Activated CD8-positive, alpha-beta memory T cell treated with anti-CD3 and anti-CD28 coated beads, Interleukin-2, amount 50 U/mL, for 24 hours (primary cell): ENCODE results near the gene KCNJ12.
"Not testable (repeated sequence)": the region's sequence is repeated elsewhere in the genome, so short reads cannot be mapped to it uniquely, and the experiment has no call there.

ENCODE experiments used
- DNase-seq: peaks from one replicate; pipeline ENCODE4 v3.0.0-alpha.2; 2020; ENCODE audit errors: extremely low read depth

The KCNJ12 gene

GRCh38 chr17:21406616-21407404 is 30.7 kb downstream of the KCNJ12 start:
- DNase-seq, result not testable (repeated sequence)

- not testable (repeated sequence) for DNase-seq
Observed at GRCh38 chr17:21407752-21408151, 31.6 kb downstream of the KCNJ12 start.

DNA sequence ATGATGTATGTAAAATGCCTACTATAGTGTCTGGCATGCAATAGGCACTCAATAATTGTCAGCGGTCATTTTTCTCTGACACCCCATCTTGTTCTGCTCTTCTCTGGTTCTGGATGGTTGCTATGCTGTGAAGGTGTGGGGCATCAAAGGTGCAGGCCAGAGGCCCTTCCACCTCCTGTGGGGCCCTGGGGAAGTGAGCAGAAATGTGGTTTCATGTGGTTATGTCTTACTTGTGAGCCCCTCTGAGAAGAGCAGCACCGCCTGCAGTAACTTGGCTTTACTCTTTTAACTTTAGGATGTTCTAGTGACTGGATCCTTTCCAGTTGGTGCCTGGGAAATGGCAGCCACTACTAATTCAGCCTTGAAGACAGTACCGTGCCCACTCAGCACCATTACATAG is 32.1 kb downstream of the KCNJ12 start:
- not testable (repeated sequence) for DNase-seq

- DNase-seq, result not testable (repeated sequence)
Observed at GRCh38 chr17:21408766-21409300, 32.7 kb downstream of the KCNJ12 start.

- DNase-seq, result not testable (repeated sequence)
Observed at GRCh38 chr17:21409388-21409787, 33.2 kb downstream of the KCNJ12 start.

GRCh38 chr17:21409971-21410370 is 33.8 kb downstream of the KCNJ12 start:
- not testable (repeated sequence) for DNase-seq

DNA sequence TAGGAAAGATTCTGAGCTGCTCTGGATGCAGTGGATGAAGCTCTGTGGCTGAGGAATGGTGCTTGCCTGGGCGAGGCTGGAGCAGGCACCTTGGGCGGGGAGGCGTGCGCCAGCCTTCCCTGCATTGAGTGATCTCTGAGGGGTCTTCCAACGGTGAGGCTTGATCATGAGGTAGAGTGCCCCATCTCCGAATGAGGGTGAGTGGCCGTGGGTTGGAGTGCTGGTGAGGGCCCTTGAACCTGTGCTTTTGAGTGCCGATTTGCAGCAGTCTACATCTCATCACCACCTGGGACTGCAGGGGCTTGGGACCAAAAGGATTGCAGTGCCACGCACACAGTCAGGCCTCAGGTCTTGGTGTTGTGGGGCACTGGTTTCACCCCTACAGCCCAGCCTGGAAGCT is 34.2 kb downstream of the KCNJ12 start:
- not testable (repeated sequence) for DNase-seq

DNA sequence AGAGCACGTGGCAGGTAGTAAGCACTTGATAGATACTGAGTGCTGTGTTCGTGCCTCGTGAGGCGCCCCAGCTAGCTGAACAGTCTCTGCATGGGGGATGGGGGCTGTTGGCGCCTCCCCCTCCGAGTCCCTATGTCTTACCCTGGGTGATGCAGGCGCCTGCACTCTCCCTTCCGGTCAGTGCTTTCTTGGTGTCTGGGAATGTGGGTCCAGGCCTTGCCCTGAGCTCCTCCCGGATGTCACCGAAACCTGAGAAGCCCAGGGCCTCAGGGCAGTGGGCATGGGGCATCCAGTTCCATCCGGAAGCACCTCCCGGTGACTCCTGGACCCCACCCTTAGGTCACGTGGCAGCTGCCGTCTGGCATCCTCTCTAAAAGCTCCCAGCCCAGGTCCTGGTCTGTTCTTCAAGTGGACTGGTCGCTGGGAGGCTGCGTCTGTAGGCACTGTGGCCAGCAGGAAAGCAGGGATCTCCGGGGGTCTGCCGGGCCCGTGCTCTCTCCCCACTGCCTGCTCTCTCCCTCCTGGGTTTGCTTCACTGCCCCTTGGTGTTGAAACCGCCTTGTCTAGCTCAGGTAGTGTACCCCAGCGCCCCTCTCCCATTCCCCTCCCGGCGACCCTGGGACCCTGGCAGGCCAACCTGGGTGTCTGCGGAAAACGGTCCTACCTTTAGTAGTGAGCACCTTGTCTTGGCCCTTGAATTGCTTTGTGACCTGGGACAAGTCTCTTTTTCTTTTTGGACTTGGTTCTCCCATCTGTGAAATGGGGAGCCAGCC is 34.9 kb downstream of the KCNJ12 start:
- DNase-seq, result not testable (repeated sequence)

- not testable (repeated sequence) for DNase-seq
Observed at GRCh38 chr17:21411679-21412205, 35.6 kb downstream of the KCNJ12 start.

DNA sequence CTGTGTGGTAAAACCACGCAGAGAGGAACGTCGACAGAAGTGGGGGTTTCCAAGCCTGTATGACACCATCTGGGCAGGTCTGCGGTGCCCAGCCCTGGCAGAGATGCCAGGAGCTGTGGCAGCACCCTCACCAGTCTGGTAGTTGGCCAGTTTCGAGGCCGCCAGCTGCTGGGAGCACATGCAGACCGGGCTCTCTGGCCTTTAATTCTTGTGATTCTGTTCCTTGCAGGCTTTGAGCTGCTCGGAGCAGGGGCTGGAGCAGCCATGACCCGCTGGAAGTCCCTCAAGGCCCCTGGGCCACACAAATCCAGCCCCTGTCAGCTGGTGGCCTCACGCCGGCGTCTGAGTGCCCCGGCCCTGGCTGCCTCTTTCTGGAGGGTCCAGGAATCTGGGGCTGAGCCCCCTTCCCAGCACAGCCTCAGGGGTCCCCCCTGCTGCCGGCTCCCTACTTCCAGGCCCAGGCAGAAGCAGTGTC is 36.1 kb downstream of the KCNJ12 start:
- not testable (repeated sequence) for DNase-seq

DNA sequence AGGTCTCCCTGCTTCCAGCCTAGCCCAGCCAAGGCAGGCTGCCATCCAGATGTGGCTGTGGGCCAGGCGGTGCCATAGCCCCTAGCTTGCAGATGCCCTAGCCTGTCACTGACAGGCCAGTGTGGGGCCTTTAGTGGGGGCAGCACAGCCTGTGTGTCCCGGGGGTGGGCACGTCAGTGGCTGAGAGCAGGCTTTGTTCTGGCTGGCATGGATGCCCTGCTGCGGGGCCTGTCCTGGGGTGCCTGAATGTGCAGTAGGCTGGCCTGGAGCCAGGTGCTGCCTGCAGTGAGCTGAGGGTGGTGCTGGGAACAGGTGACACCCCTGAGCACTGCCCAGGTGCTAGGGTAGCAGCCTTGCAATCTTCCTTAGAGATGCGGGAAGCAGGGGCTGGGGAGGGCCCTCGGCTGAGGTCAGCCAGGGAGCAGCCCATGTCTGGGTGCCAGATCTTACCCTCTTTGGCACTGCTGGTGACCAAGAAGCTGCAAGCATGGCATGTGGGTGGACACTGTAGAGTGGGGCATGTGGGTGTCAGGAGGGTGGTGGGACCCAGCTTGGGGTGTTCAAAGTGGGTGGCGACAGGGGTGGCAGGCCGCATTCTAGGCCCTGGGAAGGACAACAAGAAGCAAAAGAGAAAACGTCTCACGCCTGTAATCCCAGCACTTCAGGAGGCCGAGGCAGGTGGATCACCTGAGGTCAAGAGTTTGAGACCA is 37.6 kb downstream of the KCNJ12 start:
- DNase-seq, result not testable (repeated sequence)

- DNase-seq, result not testable (repeated sequence)
Observed at GRCh38 chr17:21414616-21415015, 38.5 kb downstream of the KCNJ12 start.

DNA sequence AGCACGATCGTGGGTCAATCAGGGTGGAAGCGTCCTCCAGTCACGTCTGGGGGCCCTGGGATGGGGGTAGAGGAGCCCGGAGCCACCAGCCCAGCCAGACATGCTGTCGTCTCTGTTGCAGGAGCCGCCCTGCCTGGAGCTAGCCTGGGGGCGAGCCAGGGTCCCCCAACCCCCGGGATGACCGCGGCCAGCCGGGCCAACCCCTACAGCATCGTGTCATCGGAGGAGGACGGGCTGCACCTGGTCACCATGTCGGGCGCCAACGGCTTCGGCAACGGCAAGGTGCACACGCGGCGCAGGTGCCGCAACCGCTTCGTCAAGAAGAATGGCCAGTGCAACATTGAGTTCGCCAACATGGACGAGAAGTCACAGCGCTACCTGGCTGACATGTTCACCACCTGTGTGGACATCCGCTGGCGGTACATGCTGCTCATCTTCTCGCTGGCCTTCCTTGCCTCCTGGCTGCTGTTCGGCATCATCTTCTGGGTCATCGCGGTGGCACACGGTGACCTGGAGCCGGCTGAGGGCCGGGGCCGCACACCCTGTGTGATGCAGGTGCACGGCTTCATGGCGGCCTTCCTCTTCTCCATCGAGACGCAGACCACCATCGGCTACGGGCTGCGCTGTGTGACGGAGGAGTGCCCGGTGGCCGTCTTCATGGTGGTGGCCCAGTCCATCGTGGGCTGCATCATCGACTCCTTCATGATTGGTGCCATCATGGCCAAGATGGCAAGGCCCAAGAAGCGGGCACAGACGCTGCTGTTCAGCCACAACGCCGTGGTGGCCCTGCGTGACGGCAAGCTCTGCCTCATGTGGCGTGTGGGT is 39.2 kb downstream of the KCNJ12 start:
- not testable (repeated sequence) for DNase-seq

GRCh38 chr17:21416471-21416981 is 40.4 kb downstream of the KCNJ12 start:
- DNase-seq, result not testable (repeated sequence)

GRCh38 chr17:21417349-21417748 is 41.2 kb downstream of the KCNJ12 start:
- DNase-seq, result not testable (repeated sequence)

DNA sequence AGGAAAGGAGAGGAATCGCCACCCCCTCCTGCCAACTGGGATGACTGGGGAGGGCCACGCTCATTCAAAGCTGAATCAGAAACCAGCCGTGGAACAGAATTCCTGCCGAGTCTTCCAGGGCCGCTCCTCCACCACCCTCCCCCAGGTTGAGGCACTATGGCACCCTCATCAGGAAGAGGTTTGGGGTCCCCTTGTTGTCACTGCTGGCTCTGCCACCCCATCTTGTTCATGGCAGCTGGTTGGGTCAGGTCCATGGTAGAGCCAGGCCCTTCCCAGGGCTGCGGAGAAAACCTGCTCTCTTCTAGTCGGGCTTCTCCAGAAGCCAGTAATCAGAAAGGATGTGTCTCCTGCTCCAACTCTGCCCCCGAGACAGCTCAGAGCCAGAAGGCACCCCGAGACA is 41.8 kb downstream of the KCNJ12 start:
- no peak for DNase-seq

DNA sequence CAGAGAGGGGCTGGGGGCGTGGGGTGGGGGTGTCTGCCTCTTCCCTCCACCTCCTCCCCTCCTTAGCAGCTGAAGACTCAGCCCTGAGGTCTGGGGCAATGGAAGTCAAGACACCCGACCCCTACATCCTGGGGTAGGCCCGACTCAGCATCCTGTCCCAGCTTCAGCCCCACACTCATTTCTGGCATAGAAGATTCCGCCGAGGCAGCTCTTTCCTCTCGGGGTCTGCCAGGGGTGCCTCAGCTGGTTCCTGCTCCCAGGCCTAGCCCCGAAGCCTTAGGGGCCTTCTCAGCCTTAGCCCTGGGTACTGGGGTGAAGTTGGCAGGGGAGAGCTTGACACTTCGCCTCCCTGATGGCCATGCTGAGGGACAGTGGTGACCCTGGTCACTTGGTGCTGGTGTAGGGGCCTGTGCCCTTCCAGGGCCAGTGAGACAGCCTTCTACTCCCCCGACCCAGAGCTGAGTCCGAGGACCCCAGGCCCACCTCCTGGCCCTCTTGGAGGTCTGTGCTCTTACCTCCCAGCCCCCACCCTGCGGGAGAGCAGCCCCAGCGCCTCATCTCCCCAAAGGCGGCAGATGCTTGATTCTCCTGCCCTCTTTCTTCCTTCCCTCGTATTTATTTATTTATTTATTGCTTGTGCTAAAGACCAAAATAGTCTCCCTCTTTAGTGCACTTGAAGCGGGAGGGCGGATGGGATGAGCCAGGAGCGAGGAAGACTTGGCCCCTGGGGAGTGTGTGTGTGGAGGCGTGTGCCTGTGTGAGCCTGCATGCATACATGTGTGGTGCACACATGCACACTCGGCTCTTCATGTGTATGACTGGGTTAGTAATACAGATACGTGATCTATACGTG is 42.5 kb downstream of the KCNJ12 start:
- no peak for DNase-seq

DNA sequence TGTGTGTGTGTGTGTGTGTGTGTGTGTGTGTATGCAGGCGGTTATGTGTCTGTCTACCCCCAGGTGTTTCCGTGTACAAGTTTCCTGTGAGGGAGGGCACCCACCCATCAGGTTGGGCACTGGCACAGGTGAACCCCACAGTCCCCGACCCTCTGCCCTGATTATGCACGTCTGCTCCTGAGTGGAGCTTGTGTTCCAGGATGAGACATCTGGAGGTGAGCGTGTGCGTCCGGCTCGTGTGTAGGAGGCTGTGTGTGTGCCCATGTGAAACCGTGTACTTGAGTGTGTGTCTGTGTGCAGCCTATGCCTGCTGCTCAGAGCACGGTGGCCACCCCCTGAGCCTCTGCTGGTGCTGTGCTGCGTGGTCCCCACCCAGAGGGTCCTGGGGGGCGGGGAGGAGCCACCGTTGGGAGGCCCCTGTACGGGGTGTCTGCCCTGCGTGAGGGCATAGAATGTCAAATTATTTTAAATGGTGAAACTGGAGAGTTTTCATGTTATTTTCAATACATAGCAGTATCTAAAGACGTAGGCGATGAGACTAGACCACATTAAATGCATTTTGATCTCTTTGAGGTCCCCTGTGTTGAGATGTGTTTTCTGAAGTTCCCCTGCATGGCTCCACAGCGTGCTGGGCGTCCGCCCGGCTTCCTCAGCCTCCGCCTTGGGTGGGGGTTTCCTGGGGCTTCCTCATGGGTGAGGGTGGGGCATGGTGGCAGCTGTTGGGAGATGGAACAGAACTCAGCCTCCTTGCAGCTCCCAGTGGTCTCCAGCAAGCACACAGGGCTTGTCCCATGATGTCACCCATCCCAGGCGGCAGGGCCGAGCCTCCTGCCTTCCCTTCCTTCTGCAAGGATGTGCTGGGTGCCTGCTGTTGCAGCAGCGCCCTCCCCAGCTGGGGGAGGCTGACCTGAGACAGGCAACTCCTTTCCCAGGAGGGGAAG is 43.4 kb downstream of the KCNJ12 start:
- DNase-seq, result no peak
